ENCODE results near the gene BDKRB2.

The BDKRB2 gene

GRCh38 chr14:96177766-96178375, 26.8 kb upstream of the BDKRB2 start:
- no peak for FAIRE-seq

DNA sequence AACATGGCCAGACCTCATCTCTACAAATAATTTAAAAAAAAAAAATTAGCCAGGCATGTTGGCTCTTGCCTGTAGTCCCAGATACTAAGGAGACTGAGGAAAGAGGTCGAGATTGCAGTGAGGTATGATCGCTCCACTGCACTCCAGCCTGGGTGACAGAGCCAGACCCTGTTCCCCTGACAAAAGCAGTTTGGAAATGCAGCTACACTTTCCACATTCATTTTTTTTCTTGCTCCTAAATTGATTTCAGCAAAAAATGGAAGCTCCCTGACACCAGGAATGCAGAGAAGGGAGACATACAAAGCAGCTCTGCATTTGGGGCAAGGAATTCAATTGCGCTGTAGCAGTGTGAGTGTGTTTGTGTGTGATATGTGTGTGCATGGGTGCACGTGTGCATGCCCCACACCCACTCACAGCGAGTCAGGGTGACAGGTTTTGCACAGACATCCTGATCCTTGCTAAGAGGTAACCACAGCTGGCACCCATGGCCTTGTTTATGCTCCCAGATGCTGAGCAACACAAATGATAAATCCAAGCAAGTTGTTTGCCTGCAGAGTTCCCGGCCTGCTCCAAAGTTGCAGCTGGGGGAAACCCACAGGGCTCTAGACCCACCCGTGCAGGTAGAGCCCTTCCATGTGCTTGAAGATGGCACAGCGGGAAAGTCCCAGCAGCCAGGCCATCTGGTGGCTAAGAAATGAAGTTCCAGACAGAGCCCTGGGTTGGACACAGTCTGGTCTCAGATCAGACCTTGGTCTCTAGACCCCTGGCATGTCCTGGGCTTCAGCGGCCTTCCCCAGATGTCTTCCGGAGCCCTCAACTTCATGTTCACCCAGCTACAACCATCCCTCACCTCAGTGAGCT, 25.9 kb upstream of the BDKRB2 start:
- no peak for FAIRE-seq

- no peak for FAIRE-seq
These were observed 24.4 kb upstream of the BDKRB2 start for GRCh38 chr14:96180043-96180874.

DNA sequence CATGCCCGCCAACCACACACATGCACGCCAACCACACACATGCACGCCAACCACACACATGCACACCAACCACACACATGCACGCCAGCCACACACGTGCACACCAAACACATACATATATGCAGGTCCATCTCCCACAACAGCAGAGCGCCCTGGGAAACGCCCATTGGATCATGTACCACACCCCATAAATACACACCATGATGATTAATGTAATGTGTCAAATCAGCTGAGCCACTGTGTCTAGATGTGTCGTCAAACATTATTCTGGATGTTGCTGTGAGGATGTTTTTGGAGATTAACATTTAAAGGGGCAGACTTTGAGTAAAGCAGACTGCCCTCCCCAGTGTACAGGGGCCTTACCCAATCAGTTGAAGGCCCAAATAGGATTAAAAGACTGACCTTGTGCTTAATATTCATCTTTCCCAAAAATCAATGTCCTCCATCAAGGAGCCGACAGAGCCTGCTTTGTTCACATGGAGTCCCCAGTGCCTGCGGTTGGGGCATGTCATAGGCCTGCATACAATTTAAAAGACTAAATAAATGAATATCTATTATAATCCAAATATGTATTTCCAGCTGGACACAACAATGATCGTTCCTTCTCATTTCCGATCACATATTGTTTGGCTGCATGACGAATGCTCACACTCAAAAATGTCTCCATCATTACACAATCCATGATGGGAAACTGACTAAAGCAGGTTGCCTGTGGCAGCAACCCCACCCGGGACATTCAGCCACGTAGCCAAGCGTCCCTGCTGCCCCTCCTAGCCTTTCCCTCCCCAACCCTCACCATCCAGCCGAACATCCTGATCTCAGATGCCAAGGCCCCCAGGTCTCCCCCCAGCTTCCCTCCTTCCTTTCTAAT, 23.2 kb upstream of the BDKRB2 start:
- FAIRE-seq, result no peak

DNA sequence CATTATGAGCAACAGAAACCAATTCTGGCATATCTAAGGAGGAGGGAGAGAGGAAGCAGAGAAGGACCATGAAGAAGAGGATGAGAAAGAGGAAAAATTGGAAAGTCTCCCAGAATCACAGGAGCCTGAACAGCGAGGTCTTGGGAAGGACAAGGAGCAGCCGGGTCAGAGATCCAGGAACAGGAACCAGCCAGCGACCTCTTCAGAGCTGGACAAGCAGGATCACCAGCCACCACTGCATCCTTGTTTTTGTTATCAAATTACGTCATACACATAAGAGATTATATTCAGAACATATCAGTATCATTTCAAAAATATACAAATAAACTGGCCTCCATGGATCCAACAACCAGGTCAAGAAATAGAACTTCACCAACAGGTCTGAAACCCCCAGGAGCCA, 22.1 kb upstream of the BDKRB2 start:
- no peak for FAIRE-seq

- FAIRE-seq, result no peak
These were observed 19.9 kb upstream of the BDKRB2 start for GRCh38 chr14:96184737-96185136.

DNA sequence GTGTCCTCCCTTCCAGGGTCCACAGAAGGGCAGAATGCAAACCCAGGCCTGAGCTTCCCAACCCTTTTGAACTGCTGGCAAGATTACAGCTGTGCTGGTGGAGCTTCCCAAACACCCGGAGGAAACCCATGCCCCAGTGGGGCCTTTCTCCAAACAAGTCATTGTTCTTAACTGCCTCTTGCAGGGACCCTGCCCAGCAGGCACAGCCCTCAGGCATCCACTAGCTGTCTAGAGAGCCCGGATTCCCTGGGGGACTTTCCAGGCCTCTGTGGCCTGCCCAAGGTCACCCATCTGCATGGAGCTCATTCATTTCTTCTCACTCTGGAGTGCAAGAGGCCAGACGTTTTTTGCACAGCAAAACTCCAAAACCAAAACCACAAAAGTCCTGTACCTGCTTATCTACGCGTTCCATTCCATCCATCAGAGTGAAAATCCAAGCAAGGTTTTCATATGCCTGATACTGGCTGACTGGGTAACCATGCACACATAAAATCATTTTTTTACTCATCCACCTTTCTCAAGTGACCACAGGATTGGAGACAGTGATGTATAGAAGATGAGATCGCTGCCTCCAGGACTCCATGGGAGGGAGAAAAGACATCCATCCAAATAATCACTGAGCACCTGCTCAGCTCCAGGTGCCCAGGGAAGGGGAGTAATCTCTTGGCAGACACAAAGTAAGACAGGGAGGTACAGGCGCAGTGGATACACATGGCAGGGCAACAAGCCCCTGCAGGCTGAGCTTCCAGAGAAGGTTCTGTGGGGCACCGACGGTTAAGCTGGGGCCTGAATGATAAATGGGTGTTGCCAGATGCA, 17.2 kb upstream of the BDKRB2 start:
- no peak for FAIRE-seq

DNA sequence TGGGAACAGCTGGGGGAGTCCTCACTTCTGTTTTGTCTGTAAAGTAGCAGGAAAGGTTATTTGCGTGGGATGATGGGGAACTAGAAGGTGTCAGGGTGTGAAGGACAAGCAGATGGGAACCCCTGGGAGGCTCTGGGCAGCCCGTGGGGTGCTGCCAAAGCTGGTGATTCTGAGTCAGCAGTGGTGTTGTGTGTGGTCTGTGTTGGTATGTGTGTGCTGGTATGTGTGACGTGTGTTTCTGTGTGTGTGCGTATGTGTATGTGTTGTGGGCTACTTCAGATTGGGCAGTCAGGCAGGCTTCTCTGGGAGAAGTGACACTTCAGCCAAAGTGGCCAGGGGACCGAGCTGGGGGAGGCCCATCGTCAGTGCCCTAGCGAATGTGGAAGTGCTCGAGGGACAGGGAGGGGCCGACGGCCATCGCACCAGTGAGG, 15.3 kb upstream of the BDKRB2 start:
- no peak for FAIRE-seq

DNA sequence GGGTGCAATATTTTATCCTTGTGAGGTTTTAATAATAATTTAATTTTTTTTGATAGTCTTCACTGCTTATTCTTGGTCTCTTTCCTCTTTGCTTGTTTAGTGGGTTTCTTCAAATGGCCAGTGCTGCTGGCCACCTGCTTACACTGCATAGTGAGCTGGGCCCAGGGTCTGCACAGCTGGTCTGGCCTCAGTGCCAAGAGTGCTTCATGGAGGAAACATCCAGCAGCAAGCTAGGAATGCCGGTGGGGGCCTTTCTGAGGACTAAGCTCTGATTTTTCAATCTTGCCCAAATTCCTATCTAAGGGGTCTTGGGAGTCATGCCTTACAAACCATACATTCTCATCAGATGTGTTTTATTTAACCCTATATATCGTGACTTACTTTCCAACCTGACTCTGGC, 13.3 kb upstream of the BDKRB2 start:
- FAIRE-seq, result no peak

GRCh38 chr14:96191841-96192462, 12.7 kb upstream of the BDKRB2 start:
- no peak for FAIRE-seq

GRCh38 chr14:96192975-96193805, 11.4 kb upstream of the BDKRB2 start:
- FAIRE-seq, result no peak

DNA sequence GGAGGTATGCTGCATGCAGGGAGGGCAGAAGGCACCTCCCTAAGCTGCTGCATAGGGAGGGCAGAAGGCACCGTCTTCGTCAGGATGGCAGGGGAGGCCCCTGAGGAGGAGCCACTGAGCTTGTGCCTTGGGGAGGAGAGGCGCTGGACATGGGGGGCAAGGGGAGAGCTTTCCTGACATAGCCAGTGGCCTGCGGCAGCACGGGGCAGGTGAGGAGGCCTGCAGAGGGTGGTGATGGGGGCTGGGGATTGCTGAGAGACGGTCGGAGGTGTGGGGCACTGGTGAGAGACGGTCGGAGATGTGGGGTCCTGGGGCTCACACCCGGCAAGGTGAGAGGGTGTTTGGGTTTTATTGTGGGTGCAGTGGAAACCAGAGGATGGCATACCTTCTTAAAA, 10.4 kb upstream of the BDKRB2 start:
- FAIRE-seq, result no peak

- no peak for FAIRE-seq
These were observed 9.8 kb upstream of the BDKRB2 start for GRCh38 chr14:96194657-96195431.

DNA sequence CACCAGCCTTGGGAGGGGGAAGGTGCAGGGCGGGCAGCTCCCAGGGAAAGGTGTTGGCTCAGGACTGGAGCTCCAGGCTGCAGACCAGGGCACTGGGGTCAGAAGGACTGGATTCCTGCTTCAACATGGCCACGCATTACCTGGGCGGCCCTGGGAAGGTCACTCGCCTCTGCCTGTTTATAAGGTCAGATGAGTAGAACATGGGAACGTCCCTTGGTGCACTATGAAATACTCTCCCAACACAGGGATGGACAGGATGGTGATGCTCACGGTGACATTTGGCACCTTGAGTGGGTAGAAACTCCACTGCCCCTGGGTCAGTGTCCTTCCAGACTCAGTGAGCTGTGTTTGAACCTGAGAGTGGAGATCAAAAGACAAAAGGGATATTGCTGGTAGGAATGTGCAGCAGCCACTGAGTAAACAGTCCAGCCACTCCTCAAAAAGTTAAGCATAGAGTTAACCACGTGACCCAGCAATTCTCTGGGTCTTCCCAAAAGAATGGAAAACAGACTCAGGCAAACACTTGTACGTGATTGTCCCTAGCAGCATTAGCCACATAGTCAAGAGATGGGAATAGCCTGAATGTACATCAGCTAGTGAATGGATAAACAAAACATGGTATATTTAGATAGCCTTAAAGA, 9.1 kb upstream of the BDKRB2 start:
- FAIRE-seq, result no peak

GRCh38 chr14:96197163-96197852, 7.3 kb upstream of the BDKRB2 start:
- no peak for FAIRE-seq

- no peak for FAIRE-seq
These were observed 6.7 kb upstream of the BDKRB2 start for GRCh38 chr14:96197969-96198368.

- no peak for FAIRE-seq
These were observed 6.1 kb upstream of the BDKRB2 start for GRCh38 chr14:96198430-96199130.

GRCh38 chr14:96201157-96201556, 3.5 kb upstream of the BDKRB2 start:
- no peak for FAIRE-seq

All from G401.6 (cell line).